ENCODE data around the gene ZSCAN9. TPM values are rescaled to one million over a fixed set of nuclear protein-coding genes. Genes with fewer than 3 reads are reported as not detected.

The ZSCAN9 gene
- total and polyA plus RNA-seq, 2 donors (not counting 3 experiments of a cell fraction or from before 2014, with no cell fraction given): 11.7 to 18.0 TPM

Other genes with a start within 250 kb of the ZSCAN9 start
- gene ZNF165, start 144.7 kb upstream of the ZSCAN9 start, total RNA-seq: 0.27 and 0.30 TPM in 2 replicates
- gene ZNF165, start 144.7 kb upstream of the ZSCAN9 start, polyA plus RNA-seq: 0.03 and 0.11 TPM in 2 replicates
- gene ZSCAN16, start 100.7 kb upstream of the ZSCAN9 start, total RNA-seq: 7.7 and 8.9 TPM in 2 replicates
- gene ZSCAN16, start 100.7 kb upstream of the ZSCAN9 start, polyA plus RNA-seq: 3.7 and 4.9 TPM in 2 replicates
- gene ZKSCAN8, start 83.4 kb upstream of the ZSCAN9 start, total RNA-seq: 19.7 and 21.2 TPM in 2 replicates
- 6.6 and 9.4 TPM in 2 replicates for gene ZKSCAN8, start 83.4 kb upstream of the ZSCAN9 start, polyA plus RNA-seq
- 3.6 and 4.1 TPM in 2 replicates for gene ZKSCAN4, start 27.0 kb downstream of the ZSCAN9 start, total RNA-seq
- 1.0 and 1.3 TPM in 2 replicates for gene ZKSCAN4, start 27.0 kb downstream of the ZSCAN9 start, polyA plus RNA-seq
- gene NKAPL, start 34.0 kb downstream of the ZSCAN9 start, total RNA-seq: 1.1 and 1.6 TPM in 2 replicates
- 0.53 and 0.72 TPM in 2 replicates for gene NKAPL, start 34.0 kb downstream of the ZSCAN9 start, polyA plus RNA-seq
- gene ZSCAN26, start 41.9 kb downstream of the ZSCAN9 start, total RNA-seq: 12.7 and 14.1 TPM in 2 replicates
- 11.2 and 12.8 TPM in 2 replicates for gene ZSCAN26, start 41.9 kb downstream of the ZSCAN9 start, polyA plus RNA-seq
- 9.6 and 10.1 TPM in 2 replicates for gene PGBD1, start 56.3 kb downstream of the ZSCAN9 start, total RNA-seq
- 3.4 and 4.2 TPM in 2 replicates for gene PGBD1, start 56.3 kb downstream of the ZSCAN9 start, polyA plus RNA-seq
- gene ZSCAN31, start 110.9 kb downstream of the ZSCAN9 start, total RNA-seq: 19.5 and 23.0 TPM in 2 replicates
- 11.0 and 12.9 TPM in 2 replicates for gene ZSCAN31, start 110.9 kb downstream of the ZSCAN9 start, polyA plus RNA-seq
- 4.9 and 6.9 TPM in 2 replicates for gene ZKSCAN3, start 124.7 kb downstream of the ZSCAN9 start, total RNA-seq
- gene ZKSCAN3, start 124.7 kb downstream of the ZSCAN9 start, polyA plus RNA-seq: 2.5 and 2.7 TPM in 2 replicates
- 4.2 and 4.4 TPM in 2 replicates for gene ZSCAN12, start 174.5 kb downstream of the ZSCAN9 start, total RNA-seq
- 1.1 and 1.3 TPM in 2 replicates for gene ZSCAN12, start 174.5 kb downstream of the ZSCAN9 start, polyA plus RNA-seq
- 1.6 and 1.7 TPM in 2 replicates for gene ZSCAN23, start 218.2 kb downstream of the ZSCAN9 start, total RNA-seq
- gene ZSCAN23, start 218.2 kb downstream of the ZSCAN9 start, polyA plus RNA-seq: 0.28 and 0.53 TPM in 2 replicates